HG03575 (cell line): ENCODE measurements around the gene COL27A1.

Experiments used
- ATAC-seq: cut with Tn5 transposase; IDR thresholded peaks from one replicate; pipeline ENCODE4 v1.9.1; 2021; ENCODE audit not compliant: unreplicated experiment, insufficient number of reproducible peaks, low FRiP score; ENCODE audit errors: extremely low read depth

Gene COL27A1

DNA sequence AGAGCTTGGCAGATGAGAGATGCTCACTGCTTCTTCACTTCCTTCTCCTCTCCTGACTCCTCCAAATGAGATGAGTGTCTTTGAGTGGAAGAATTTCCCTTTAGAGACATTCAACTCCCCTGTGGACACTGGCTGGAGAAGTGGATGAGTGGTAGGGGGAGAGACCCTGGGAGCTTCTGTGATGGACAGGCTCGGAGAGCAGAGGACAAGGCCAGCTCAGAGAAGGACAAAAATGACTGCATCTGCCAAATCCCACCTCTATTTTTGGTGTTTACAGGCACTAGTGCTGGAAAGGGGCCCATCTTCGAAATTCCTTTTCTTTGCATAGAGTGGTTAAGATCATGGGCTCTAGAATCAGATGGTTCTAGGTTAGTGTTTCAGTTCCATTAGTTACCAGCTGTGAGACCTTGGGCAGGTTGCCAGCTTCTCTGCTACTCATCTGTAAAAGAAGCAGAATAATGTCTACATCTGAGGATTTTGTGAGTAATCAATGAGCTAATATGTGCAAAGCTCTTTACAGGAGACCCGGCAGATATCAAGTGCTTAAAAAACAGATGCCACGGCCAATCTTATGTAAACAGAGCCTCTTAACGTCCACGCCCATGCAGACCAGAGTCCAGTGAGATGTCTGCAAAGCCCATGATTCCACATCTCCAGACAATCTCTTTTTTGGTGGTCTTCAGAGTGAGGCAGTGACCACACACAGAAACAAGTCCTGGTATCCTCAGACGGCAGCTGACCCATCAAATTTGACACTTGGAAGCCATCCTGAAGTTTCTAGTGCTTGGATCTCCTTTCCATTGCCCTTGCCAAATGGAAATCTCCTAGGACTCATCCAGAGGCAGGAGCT lies 13.6 kb upstream of the COL27A1 start:
- ATAC-seq: no peak

DNA sequence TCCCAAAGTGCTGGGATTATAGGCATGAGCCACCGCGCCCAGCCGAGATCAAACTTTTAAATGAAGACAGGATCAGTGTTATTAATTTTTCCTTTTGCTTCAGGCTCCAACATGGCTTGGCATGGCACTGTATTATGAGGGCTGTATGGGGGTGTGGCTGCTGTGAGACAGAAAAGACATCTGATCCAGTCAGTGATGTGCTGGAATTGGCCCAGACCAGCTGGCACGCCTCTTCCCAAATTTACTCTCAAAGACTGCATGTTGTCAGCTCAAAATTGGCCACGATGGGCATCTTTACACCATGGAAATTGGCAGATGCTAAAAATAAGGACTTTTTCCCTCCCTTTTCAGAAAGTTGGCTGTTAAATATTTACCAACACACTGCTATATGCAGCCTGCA lies 12.1 kb upstream of the COL27A1 start:
- ATAC-seq: no peak

DNA sequence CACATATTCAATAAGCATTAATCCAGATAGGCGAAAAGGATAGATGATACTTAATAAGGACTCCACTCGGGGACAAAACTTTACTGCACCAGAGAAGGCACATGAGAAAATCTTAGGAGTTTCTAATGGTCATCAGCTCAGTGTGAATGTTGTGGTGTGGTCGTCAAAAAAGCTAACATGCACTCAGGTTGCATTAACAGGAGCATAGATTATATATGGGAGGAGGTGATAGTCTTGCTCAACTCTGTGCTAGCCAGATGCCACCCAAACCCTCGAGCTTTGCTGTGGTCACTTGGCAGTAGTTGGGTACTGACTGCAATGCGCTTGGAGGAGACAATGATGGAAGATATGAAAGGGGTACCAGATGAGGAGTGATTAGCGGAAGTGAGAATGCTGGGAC lies 8.6 kb upstream of the COL27A1 start:
- no peak for ATAC-seq

DNA sequence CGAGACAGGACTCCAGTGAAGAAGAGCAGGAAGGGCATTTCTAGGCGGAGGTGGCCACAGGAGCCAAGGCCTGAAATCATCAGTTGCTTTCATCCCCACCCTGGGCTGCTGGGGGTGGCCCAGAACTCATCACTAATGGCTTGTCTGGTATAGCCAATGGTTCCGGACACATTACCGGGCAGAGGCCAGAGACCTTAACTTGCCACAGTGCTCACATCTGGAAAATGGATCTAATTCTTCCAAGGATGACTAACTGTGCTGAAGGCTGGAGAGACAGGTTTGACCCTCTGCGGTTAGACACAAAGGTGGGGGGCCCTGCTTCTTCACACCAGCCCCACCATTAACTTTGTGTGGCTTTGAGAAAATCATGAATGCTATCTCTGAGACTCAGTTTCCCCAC lies 6.2 kb upstream of the COL27A1 start:
- ATAC-seq: no peak

DNA sequence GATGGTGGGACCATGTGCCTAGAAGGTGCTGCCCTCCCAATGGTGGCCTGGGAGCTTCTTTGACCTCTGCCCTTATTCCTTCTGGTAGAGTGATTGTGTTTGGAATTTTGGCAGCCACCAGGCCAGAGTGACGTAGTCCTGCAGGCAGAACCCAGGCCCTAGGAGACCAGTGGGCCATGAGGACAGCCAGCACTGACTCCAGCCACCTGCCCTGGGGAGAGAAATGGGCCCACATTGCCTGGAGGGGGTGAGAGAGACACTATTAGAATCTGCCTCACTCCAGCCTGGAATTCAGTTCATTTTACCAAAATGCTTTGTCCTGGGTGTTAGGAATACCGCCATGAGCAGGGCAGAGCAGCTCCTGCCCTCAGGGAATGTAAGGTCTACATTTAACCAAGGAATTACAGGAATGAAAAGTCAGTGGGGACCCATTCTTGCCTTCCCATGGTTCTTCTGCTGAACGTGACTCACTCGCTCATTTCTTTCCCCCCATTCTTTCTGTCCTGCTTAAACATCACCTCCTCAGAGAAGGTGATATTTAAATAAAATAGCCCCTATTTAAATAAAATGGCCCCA lies 5.5 kb upstream of the COL27A1 start:
- no peak for ATAC-seq

DNA sequence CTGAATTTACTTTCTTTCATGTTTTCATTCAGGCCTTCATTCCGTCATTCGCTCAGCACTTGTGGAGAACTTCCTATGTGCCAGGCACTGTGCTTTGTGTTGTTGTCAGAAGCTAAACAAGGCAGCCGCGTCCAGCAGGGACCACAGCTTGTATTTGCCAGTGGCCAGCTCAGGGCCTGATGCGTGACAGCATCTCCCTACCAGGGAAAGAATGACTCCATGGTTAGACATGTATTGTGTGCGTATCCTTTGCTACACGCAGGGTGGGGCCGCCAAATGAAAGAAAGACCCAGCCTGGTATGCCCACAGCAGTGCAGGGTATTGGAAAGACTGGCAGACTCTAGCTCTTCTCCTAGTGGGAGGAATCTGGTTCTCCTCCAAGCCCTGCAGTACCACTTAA lies 4.7 kb upstream of the COL27A1 start:
- no peak for ATAC-seq

GRCh38 chr9:114151426-114151956 lies 3.8 kb upstream of the COL27A1 start:
- ATAC-seq: no peak

DNA sequence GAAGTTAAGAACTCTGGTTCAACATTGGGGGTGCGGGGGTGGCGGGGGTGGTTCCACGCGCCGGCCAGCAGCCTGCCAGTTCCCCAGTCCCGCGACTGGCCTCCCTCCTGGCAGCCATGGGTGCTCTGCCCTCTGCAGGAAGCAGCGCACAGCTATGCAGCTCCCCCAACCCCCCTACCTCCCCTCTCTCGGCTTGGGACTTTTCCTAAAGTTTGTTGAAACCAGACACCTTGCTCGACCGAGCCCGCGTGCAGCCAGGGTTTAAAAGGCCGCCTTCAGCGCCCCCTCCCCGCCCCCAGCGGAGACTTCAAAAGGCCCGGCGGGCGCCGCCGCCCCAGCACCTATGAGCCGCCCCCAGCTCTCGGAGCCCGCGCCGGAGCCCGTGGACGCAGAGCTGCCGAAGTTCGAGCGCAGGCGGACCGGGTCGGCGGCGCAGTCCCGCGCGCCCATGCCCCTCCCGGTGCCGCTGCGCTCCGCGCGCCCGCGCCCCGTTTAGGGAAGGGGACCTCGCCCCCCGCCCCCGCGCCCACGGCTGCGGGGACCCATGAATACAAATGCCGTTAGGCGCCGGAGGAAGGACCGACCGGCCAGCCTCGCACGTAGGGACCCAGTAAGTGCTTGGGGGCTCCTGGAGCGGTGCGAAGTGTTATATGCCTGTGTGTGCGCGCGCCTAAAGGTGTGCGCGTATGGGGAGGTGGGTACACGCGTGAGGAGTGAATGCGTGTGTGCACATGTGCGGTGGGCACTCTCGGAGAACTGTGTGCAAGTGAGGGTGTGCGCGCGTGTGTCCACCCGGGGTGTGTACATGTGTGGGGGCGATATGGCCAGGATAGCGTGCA lies 1.4 kb upstream of the COL27A1 start:
- ATAC-seq: no peak

GRCh38 chr9:114154600-114155102 lies 686 bp upstream of the COL27A1 start:
- no peak for ATAC-seq

DNA sequence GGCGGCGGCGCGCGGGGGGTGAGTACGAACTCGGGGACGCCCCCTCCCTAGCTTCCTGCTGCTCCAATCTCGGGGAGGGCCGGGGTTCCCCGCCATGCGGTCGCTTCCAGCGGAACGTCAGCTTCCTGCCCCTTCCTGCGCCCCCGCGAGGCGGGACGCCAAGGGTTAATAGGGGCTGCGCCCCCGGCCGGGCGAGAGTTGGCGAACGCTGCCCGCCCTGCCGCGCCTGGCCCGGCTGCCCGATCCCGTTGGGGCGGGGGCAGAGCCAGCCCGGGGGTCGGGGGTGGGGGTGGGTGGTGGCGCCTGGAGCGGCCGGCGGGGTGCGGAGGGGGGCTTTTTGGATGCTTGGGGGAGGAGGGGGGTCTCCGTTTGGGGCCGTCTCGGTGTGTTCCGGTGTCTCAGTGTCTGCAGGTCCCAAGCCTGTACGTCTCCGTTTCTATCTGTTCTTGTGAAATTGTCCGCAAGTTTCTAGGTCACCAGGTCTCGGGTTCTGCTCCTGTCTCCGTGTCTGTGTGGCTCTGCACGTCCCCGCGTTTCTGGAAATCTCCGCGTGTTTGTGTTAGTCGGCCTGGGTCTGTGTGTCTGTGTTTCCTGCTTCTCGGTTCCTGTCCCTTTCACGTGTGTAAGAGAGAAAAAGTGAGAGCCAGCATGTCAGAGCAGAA lies 789 bp downstream of the COL27A1 start:
- no peak for ATAC-seq

DNA sequence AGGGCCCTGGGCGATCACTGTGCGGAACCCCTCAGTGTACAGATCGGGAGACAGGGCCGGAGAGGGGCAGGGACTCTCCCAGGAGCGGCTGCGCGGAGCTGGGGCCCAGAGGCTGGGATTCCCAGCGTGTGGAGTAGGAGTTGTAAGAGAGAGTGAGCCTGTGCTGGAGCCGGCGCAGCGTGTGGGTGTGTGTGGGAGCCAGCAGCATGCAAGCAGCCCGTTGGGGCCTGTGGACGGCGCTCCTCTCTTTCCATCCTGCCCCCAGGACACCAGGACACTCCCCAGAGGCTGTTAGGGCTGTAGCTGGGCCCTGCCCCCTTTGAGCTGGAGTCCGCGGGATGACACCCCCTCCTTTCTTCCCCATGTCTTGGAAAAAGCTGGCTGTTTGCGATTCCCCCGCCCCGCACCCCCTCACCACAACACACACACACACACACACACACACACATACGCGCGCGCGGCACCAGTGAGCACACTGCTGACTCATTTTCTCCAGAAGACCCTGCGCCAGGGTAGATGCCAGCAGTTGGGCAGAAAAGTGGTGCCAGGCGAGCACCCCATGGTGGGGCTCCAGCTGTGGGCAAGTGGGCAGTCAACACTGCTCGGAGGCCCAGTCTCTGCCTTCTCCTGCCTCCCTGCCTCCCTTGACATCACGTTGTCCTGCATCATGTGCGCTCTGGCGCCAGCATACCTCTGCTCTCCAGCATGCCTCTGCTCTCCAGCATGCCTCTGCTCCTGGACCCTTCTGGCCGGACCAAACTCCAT lies 1.5 kb downstream of the COL27A1 start:
- no peak for ATAC-seq

DNA sequence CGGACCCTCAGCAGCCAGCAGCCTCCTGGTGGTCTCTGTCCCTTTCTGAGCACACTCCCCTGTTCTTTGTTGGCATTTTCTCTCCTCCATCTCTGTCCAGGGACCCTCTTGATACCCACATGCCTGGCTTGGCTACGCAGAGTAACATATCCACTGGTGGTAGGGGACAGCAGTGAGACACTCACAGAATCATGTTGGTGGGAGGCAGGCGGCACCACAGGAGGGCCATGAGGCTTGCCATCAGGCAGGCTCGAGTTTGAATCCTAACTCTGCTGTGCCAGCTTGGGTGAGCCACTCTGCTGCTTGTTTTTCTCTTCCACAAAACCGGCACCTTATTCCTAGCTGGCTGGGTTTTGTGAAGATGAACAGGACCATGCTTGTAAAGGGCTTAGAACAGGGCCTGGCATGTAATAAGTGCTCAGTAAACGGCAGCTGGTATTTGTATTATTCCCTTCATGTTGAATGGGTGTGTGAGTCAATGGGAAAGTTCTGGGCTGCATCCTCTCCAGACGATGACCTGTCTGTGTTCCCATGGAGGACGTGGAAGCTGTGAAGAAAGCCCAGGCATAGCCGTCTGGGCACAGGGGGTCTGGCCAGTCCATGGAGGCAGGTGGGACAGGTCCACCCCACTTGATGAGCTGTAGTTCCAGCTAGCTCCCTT lies 2.3 kb downstream of the COL27A1 start:
- ATAC-seq: no peak

GRCh38 chr9:114158482-114159130 lies 3.3 kb downstream of the COL27A1 start:
- ATAC-seq: no peak

DNA sequence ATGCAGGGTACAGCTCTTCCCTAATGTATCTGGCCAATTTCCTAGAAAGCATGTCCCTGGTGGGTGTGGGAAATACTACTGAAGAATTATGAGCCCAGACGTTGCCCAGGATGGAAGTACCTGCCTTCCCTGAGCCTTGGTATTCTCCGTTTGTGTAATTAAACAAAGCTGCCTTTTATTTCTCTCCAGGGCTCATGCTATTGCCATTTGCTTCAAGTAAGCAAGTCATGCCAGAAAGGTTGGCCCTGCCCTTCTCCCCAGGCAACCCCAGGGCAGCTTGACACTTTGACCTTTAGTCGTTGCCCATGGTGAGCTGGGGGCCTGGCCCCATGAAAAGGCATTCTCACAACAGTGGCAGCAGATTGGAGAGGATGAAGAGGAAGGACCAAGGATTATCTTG lies 4.4 kb downstream of the COL27A1 start:
- no peak for ATAC-seq

DNA sequence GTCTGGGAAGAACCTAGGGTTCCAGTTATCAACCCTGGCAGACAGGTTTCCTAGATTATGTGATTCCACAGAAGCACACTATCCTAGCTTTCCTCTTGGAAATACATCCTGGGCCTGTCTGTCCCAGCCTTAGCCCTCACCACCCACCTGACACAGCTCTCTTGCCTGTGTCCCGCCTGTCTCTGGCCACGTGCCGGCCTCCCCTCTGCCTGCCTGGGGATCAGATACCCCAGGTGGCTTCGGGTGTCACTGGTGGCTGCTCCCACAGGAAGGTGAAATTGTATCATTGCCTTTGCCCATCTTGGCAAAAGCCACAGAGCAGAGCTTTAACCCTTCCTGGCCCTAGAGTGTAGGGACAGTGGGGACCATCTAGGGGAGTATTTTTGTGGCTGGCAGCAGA lies 6.2 kb downstream of the COL27A1 start:
- ATAC-seq: no peak

DNA sequence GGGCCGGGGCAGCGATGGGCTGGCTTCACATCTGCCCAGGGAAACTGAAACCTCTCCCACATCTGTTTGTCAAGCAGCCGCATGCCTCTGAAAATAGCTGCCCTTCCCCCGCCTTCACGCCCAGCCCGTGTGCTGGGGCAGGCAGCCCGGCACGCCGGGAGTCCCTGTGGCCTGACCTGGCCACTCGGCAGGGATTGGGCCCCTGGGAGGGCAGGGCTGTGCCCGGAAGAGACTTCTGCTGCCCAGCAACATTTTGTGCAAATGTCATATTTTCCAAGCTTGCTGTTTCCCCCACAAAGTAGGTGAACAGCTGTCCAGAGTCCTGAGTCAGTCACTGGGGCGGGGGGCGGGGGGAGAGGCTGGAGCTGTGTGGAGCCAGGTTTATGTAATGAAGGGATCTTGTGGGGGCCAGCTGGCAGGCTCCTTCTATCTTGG lies 8.2 kb downstream of the COL27A1 start:
- ATAC-seq: no peak

- ATAC-seq: no peak
These were observed 9.0 kb downstream of the COL27A1 start for GRCh38 chr9:114164191-114164794.
